OCI-LY3 (cell line): Measurements from ENCODE around the gene BAHD1.

Experiments
- H2AFZ ChIP-seq: fragments of 200-600, 300-600 bp; shearing (Covaris generic); 2 replicates; pipeline ENCODE4 v1.6.0; 2014; ENCODE audit warnings: antibody characterized with exemption, low read depth, low read length
- H3K27ac ChIP-seq: fragments of 200-600, 300-600 bp; sonication (generic); 2 replicates; pipeline ENCODE4 v1.5.1; 2014; ENCODE audit warnings: mild to moderate bottlenecking, low read length, moderate library complexity, mixed read lengths
- H3K27me3 ChIP-seq: fragments of 200-600, 300-600 bp; sonication (generic); 2 replicates; pipeline ENCODE4 v1.6.1; 2014; ENCODE audit warnings: low read depth, low read length, mixed read lengths
- H3K36me3 ChIP-seq: fragments of 200-600, 300-600 bp; sonication (generic); replicated peaks from 2 replicates; pipeline ENCODE3; 2014; ENCODE audit warnings: low read depth, low read length, mixed read lengths
- H3K4me1 ChIP-seq: fragments of 300-600, 200-600 bp; sonication (generic); 2 replicates; pipeline ENCODE4 v1.6.1; 2014; ENCODE audit warnings: low read length, mixed read lengths
- H3K4me2 ChIP-seq: fragments of 200-600, 300-600 bp; sonication (generic); 2 replicates; pipeline ENCODE4 v1.6.1; 2014; ENCODE audit warnings: low read length, mixed read lengths
- H3K4me3 ChIP-seq: fragments of 300-600, 200-600 bp; sonication (generic); 2 replicates; pipeline ENCODE4 v1.5.1; 2014; ENCODE audit warnings: antibody characterized with exemption, mild to moderate bottlenecking, low read length, moderate library complexity
- H3K79me2 ChIP-seq: fragments of 300-600, 200-600 bp; shearing (Covaris generic); 2 replicates; pipeline ENCODE4 v1.6.1; 2014; ENCODE audit warnings: mild to moderate bottlenecking, low read length, mixed read lengths
- H3K9ac ChIP-seq: fragments of 300-600, 200-600 bp; shearing (Covaris generic); 2 replicates; pipeline ENCODE4 v1.6.0; 2014; ENCODE audit warnings: mild to moderate bottlenecking, low read length, moderate library complexity
- H3K9me3 ChIP-seq: fragments of 200-600, 300-600 bp; shearing (Covaris generic); 2 replicates; pipeline ENCODE4 v1.6.1; 2014; ENCODE audit warnings: low read length, mixed read lengths; ENCODE audit not compliant: insufficient read depth
- H4K20me1 ChIP-seq: fragments of 200-600, 300-600 bp; sonication (generic); 2 replicates; pipeline ENCODE4 v1.6.1; 2016; ENCODE audit warnings: low read length, mixed read lengths; ENCODE audit not compliant: insufficient read depth
- CTCF ChIP-seq: fragments of 200-600, 300-600 bp; sonication (generic); IDR thresholded peaks from 2 replicates; pipeline ENCODE4 v1.5.1; 2014; ENCODE audit warnings: antibody characterized with exemption, low read length, low read depth
- EZH2phosphoT487 ChIP-seq: fragments of 200-600 bp; shearing (Covaris generic); IDR thresholded peaks from 2 replicates; pipeline ENCODE4 v1.6.1; 2018; ENCODE audit warnings: antibody characterized with exemption, mixed run types, low read depth

Gene BAHD1

GRCh38 chr15:40487816-40488682, 47.3 kb downstream of the BAHD1 start:
- H3K27ac ChIP-seq, result no peak overlapping the region
- H3K4me2 ChIP-seq, result no peak overlapping the region
- no peaks in the 10 kb centered on the region for H3K36me3 ChIP-seq
- no peak overlapping the region for H2AFZ ChIP-seq
- H4K20me1 ChIP-seq, result no peaks in the 10 kb centered on the region
- H3K27me3 ChIP-seq, result no peaks in the 10 kb centered on the region
- no peak overlapping the region for H3K4me3 ChIP-seq
- H3K4me1 ChIP-seq, result no peaks in the 10 kb centered on the region
- TF ChIP-seq CTCF, result no peak
- TF ChIP-seq EZH2phosphoT487, result no peak
- no peak overlapping the region for H3K9ac ChIP-seq
- no peaks in the 10 kb centered on the region for H3K9me3 ChIP-seq
- no peaks in the 10 kb centered on the region for H3K79me2 ChIP-seq

GRCh38 chr15:40489274-40490175, 48.8 kb downstream of the BAHD1 start:
- Histone ChIP-seq H3K9ac (no peak overlapping the region), H3K4me2 (no peak overlapping the region), H3K27me3 (peaks cover 6% of the 10 kb centered on the region; the same call in 1 of the 2 replicates), H3K36me3 (no peaks in the 10 kb centered on the region), H3K4me3 (no peak overlapping the region), H3K9me3 (no peaks in the 10 kb centered on the region), H4K20me1 (no peaks in the 10 kb centered on the region), H2AFZ (no peak overlapping the region), H3K79me2 (no peaks in the 10 kb centered on the region), H3K4me1 (no peaks in the 10 kb centered on the region), H3K27ac (no peak overlapping the region)
- no peak for TF ChIP-seq CTCF
- TF ChIP-seq EZH2phosphoT487, result no peak

GRCh38 chr15:40493089-40493840, 52.5 kb downstream of the BAHD1 start:
- Histone ChIP-seq H2AFZ (no peak overlapping the region), H3K9ac (no peak overlapping the region), H3K9me3 (no peaks in the 10 kb centered on the region), H3K4me2 (no peak overlapping the region), H3K4me1 (no peaks in the 10 kb centered on the region), H3K36me3 (no peaks in the 10 kb centered on the region), H3K27ac (no peak overlapping the region), H3K79me2 (no peaks in the 10 kb centered on the region), H3K4me3 (no peak overlapping the region), H3K27me3 (peaks cover 12% of the 10 kb centered on the region; the same call in 1 of the 2 replicates), H4K20me1 (no peaks in the 10 kb centered on the region)
- TF ChIP-seq CTCF (no peak), EZH2phosphoT487 (no peak)
